ENCODE data around the gene PNPLA1. TPM values are rescaled to one million over a fixed set of nuclear protein-coding genes. Genes with fewer than 3 reads are reported as not detected.

PNPLA1 gene
- total RNA-seq, 1 donor from 2014 or later: not detected

DNA sequence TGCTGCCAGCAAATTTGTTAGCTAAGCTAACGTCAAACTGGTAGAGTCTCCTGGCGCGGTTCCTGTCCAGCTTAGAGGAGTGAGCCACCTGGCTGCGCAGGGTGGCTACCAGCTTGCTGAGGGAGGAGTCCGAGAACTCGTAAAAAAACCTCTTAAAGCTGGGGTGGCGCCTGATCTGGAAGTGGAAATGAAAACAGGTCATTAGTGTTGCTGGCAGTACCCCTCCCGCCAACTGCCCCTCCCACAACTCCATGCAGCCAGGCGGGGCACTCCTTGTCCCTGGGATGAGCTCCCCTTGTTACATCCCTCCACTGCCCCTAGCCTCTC is 49.5 kb downstream of the PNPLA1 start:
- Histone ChIP-seq H3K4me3 (no peak overlapping the region), H3K36me3 (no peaks in the 10 kb centered on the region), H3K9me3 (no peaks in the 10 kb centered on the region), H3K27ac (no peak overlapping the region), H3K27me3 (no peaks in the 10 kb centered on the region), H3K4me1 (no peaks in the 10 kb centered on the region)
- intact Hi-C loops (cut with DNase I): no loop called here
- TF ChIP-seq, protein P1, sequence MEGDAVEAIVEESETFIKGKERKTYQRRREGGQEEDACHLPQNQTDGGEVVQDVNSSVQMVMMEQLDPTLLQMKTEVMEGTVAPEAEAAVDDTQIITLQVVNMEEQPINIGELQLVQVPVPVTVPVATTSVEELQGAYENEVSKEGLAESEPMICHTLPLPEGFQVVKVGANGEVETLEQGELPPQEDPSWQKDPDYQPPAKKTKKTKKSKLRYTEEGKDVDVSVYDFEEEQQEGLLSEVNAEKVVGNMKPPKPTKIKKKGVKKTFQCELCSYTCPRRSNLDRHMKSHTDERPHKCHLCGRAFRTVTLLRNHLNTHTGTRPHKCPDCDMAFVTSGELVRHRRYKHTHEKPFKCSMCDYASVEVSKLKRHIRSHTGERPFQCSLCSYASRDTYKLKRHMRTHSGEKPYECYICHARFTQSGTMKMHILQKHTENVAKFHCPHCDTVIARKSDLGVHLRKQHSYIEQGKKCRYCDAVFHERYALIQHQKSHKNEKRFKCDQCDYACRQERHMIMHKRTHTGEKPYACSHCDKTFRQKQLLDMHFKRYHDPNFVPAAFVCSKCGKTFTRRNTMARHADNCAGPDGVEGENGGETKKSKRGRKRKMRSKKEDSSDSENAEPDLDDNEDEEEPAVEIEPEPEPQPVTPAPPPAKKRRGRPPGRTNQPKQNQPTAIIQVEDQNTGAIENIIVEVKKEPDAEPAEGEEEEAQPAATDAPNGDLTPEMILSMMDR (IDR thresholded peaks at IDR 0.05): no peak
- no peak for DNase-seq (ENCODE audit: low spot score in 2 of 2)

DNA sequence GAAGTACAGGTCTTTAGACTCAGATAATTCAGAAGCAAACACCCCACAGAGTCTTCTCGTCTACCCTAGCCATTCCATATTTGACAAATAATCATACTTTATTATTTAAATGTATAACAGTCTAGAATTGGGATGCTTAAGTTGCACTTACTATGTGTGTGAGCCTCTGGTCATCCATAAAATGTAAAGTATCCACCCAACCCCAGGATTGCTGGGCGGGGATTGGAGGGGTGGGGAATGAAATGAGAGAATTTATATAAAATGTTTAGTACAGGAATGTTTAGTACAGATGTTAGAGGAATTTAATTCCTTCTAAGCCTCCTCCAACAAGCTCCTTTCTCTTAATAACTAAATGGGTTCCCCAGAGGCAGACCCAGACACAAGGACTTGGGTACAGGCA is 50.0 kb downstream of the PNPLA1 start:
- Histone ChIP-seq H3K36me3 (no peaks in the 10 kb centered on the region), H3K27me3 (no peaks in the 10 kb centered on the region), H3K4me3 (no peak overlapping the region), H3K4me1 (no peaks in the 10 kb centered on the region), H3K9me3 (no peaks in the 10 kb centered on the region), H3K27ac (no peak overlapping the region)
- intact Hi-C loops (cut with DNase I): no loop called here
- DNase-seq (ENCODE audit: low spot score in 2 of 2): no peak
- TF ChIP-seq, protein P1 (IDR thresholded peaks at IDR 0.05): no peak

DNA sequence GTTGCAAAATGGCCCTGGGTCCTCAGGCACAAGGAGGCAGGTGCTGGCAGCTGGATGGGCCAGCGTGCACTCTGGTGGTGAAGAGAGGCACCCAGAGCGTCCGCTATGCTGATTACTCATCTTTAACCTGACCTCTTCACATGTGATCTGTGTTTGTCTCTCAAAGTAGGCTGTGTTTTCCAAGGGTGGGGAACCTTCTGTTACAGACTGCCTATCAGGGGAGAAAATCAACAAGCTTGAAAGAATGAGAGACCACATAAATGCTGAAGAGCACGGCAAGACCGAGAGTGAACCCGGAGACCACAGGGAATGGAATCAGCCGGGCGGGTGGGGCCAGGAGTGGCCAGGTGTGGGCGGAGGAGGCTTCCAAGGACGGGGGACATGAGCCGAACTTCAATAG is 50.6 kb downstream of the PNPLA1 start:
- Histone ChIP-seq H3K27me3 (no peaks in the 10 kb centered on the region), H3K27ac (no peak overlapping the region), H3K9me3 (no peaks in the 10 kb centered on the region), H3K4me1 (no peaks in the 10 kb centered on the region), H3K4me3 (no peak overlapping the region), H3K36me3 (no peaks in the 10 kb centered on the region)
- intact Hi-C loops (cut with DNase I): no loop called here
- TF ChIP-seq, protein P1 (IDR thresholded peaks at IDR 0.05): no peak
- no peak for DNase-seq (ENCODE audit: low spot score in 2 of 2)

DNA sequence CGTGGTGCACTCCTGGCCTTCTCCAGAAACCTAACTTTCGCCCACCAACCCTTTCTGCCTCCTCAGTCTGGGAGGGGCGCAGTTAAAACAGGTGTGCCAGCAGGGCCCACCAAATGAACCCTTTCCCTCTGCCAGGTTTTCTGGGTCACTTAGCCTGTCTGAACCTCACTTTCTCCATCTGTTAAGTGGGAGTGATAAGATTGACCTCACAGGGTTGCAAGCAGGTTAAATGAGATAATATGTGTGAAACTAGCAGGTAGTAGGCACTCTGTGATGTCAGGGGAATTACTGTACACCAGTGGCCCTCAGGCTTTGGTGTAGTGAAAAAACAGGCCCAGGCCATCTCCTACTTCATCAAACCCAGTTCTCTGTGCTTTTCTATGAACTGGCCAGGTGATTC is 52.7 kb downstream of the PNPLA1 start:
- TF ChIP-seq, protein P1 (IDR thresholded peaks at IDR 0.05): no peak
- intact Hi-C loops (cut with DNase I): no loop called here
- no peak for DNase-seq (ENCODE audit: low spot score in 2 of 2)
- Histone ChIP-seq H3K4me3 (no peak overlapping the region), H3K27me3 (no peaks in the 10 kb centered on the region), H3K27ac (no peak overlapping the region), H3K36me3 (no peaks in the 10 kb centered on the region), H3K4me1 (no peaks in the 10 kb centered on the region), H3K9me3 (no peaks in the 10 kb centered on the region)

DNA sequence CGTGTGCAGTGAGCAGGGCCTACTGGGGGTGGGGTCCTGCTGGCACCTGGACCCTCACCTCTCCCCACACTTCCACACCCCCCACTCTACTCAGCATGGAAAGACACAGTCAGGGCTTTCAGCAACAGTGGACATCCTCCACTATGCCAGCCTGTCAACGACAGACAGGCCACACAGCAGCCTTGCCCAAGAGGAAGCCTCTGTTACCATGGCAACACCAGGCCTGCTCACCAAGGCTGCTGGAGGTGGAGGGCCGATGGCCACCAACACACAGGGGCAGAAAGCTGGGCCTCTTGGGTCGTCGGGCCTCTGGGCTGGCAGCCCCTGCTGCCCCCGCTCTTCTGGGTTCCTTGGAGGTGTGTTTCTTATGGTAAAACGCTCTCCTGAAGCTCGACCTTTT is 53.2 kb downstream of the PNPLA1 start:
- no peak overlapping the region for H3K4me3 ChIP-seq
- no peaks in the 10 kb centered on the region for H3K36me3 ChIP-seq
- TF ChIP-seq, protein P1 (IDR thresholded peaks at IDR 0.05): no peak
- intact Hi-C loops (cut with DNase I): no loop called here
- H3K9me3 ChIP-seq: no peaks in the 10 kb centered on the region
- no peaks in the 10 kb centered on the region for H3K4me1 ChIP-seq
- no peak for DNase-seq (ENCODE audit: low spot score in 2 of 2)
- H3K27ac ChIP-seq: no peak overlapping the region
- H3K27me3 ChIP-seq: no peaks in the 10 kb centered on the region

DNA sequence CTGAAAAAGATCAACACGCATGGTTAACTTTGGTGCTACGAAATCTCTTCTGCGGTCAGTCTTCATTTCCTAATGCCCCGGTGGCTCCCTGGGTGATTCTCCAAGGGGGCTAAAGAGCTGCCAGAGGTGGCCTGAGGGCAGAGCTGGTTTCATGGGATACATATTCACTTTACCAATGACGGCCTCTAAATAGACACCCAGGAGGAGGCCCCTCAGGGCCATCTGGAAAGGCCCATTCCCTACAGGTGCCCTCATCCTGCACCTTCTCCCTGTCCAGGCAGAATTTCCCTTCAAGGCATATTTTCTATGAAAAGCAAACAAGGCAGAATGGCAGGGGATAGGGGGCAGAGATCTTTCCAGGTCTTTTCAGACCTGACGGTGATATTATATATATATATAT is 54.3 kb downstream of the PNPLA1 start:
- Histone ChIP-seq H3K27me3 (no peaks in the 10 kb centered on the region), H3K36me3 (no peaks in the 10 kb centered on the region), H3K4me1 (no peaks in the 10 kb centered on the region), H3K4me3 (no peak overlapping the region), H3K27ac (no peak overlapping the region), H3K9me3 (no peaks in the 10 kb centered on the region)
- no peak for DNase-seq (ENCODE audit: low spot score in 2 of 2)
- intact Hi-C loops (cut with DNase I): no loop called here
- TF ChIP-seq, protein P1 (IDR thresholded peaks at IDR 0.05): no peak
